Stimulated activated CD8-positive, alpha-beta memory T cell treated with anti-CD3 and anti-CD28 coated beads, Interleukin-7, amount 100 ng/mL, for 24 hours (primary cell): ENCODE measurements around the gene KLHL22.

ENCODE experiments used
- DNase-seq: peaks from one replicate; pipeline ENCODE4 v3.0.0-alpha.2; 2020; ENCODE audit warnings: low read depth

Gene KLHL22

DNA sequence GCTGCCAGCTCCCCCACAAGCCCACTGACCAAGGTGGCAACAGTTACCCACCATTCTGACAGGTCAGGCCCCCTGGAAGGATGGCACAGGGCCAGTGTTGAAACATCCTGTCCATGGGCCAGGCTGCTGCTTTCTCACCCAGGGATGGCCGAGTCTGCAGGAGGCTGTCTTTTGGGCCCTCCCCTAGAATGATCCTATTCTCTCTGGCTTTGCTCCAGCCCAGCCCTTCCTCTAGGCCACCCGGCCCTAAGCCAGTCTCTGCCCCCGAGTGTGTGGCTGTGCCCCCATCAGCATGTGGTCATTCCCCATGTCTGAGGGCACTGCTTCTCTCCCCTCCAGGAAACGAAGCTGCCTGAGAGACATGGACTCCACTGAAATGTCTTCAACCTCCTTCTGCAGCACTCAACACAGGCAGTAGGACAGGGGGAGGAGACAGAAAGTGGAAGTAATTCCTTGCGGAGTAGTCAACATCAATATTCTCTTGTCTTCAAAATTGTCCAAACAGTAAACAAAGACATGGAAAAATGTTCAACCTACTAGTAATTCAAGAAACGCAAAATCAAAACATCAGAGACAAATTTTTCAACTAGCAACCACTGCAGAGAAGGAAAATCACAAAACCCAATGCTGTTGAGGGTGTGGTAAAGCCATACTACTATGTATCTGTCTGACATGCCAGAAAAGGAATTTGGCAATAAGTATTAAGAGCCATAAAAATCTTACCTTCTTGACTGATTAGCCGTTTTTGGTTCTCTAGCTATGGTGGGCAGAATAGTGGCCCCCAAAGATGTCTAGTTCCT is 52.9 kb downstream of the KLHL22 start:
- DNase-seq, result no peak

DNA sequence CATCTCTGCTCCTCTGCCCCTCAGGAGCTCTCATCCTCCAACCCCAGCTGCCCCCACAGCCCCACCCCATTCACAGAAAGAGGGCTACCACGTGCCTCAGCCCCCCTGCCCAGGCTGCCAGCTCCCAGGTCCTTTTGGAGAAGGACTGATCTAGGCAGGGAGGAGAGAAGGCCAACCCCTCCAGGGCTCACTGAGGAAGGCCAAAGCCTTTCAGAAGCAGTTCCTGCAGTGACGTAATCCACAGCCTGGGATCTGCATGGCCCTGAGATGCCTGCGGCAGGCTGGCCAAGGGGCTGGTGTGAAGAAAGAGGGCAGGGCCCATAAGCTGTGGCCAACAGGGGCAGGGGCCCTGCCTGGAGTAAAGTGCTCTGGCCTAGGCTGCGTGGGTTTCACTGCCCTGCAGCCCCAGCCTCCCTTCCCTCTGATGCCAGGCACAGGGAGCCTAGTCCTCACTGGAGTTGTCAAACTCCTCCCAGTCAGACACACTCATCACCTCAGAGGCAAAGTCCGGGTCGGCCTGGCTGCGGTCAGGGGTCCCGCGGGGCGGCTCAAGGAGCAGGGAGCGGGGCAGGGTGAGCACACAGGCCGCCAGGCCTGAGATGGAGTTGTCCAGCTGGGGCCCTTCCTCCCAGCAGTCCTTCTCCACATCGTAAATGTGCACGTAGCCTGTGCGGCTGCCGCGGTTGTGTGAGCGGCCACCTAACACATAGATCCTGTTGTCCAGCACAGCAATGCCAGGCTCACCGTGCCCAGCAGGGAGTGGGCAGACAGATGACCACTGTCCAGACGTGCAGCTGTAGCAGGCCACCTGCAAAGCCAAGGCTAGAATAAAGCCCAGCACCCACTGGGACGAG is 53.7 kb downstream of the KLHL22 start:
- DNase-seq, result no peak

DNA sequence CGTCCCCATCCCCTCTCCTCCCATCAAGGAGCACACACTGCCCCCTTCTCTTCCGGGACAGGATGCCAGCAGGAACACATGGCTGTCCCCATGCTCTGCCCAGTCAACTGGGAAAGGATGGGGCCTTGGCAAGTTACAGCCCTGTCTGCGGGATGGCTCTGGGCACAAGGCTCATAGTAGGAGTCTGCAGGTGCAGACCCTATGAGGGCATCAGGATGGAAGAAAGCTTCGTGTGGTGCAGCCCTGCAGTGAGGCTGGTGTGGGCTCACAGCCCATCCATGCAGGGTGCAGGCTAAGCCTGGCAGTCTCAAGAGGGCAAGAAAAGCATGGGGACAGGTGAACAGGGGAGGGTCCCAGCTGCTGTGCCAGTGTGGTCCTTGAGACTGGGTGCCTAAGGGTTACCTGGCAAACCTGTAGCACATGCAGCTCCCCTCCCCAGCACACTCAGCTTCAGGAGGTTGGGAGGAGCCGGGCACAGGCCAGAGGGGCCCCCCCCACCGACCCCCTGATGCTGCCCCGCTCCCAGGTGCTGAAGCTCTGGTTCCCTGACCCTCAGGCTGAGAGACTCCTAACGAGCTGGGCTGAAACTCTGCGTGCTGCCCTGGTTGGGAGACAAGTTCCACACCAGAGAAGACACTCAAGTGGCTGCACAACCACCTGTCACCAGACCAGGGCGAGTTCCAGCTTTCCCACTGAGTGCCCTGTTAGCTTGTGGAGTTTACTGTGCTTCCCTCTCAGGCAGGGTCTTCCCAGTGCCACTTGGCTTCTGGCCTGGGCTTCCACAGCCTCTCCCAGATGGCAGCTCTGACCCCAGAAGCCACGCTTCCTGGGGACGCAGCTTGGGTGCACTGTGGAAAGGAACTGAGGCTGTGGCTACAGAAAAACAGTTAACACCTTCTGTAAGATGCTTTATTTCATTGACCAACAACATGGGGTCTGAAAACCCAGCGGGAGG is 54.7 kb downstream of the KLHL22 start:
- no peak for DNase-seq

DNA sequence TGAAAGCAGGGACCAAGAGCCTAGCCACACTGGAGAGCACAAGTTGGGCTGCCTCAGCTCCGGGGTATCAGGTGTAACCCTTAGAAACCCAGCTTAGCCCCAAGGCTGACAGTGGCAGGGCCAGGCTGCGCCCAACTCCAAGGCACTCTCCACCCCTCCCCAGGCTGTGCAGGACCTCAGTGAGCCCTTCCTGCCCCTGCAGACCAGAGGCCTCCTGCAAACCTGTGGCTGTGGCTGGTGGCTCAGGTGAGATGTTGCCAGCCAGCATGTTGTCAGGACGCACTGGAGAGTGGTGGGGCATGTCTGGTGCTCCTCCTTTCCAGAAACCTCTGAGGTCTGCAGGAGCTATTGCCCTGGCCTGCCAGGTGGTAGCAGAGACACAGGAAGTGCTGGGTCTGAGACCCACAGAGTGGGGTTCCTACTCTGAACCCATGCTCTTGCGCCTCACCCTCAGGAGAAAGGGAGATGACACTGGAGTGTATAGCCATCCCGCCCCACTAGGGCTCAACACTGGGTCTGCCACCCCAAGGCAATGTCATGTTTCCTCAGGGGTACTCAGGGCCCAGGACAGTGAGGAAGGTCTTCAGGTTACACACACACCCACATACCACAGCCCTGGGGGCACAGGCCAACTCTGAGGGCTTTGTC is 55.5 kb downstream of the KLHL22 start:
- no peak for DNase-seq

DNA sequence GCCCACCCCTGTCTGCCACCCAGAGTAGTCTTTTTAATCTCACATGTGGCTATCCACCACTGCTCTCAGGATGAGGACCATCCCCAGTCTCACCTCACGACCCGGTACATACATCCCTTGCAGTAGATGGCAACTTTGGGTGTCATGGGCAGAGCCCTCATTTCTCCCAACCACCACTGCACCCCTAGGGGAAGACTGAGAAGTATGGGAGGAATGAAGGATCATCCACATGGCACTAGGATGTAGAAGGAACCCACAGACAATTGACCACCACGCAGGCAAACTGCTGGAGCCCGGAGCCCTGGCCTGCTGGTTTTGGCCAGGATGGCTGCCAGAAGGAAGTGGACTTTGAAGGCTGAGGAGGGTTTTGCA is 56.1 kb downstream of the KLHL22 start:
- no peak for DNase-seq

DNA sequence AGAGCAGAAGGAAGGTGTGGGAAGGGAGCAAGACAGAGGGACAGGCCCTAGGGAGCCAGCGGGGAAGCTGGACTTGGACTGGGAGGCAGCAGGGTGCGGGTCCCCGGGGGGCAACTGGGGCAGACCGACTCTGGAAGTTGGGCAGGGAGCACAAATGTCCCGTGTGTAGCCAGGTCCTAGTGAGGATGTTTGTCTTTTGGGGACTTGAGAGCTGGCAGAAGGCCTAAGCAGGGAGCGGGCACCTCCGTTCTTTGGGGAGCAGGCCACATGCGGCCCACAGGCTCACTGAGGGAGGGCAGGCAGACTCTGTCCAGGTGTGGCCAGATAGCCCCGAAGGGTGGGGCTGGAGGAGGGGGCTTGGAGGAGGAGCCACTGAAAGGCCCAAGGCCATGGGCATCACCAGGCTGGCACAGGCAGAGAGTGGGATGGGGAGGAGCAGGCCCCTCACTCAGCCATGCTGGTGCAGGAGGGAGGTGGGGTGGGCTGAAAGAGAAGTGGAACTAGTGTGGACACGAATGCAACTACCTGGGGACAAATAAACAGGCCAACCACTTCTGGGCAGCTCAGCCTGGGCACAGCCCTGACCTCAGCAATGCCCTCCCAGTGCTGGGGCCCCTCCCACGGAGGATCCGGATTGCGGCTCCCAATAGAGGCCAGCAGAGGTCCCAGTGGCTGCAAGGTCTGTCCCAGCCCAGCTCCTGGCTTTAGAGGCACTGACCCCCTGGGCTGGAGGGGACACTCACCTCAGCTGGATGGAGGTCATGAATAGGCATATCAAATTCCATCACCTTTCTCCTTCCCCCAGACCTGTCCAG is 56.7 kb downstream of the KLHL22 start:
- no peak for DNase-seq

DNA sequence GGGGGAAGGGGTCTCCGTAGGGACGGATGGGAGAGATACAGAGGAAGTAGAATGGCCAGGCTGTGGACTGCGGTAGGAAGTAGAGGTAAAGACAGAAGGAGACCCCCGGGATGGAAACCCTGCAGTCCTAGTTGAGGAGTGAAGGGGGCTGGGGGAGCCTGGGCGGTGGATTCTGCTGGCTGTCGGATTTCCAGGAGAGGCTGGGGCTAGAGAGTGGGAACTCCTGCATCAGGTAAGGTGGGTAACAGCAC is 57.2 kb downstream of the KLHL22 start:
- DNase-seq, result no peak

DNA sequence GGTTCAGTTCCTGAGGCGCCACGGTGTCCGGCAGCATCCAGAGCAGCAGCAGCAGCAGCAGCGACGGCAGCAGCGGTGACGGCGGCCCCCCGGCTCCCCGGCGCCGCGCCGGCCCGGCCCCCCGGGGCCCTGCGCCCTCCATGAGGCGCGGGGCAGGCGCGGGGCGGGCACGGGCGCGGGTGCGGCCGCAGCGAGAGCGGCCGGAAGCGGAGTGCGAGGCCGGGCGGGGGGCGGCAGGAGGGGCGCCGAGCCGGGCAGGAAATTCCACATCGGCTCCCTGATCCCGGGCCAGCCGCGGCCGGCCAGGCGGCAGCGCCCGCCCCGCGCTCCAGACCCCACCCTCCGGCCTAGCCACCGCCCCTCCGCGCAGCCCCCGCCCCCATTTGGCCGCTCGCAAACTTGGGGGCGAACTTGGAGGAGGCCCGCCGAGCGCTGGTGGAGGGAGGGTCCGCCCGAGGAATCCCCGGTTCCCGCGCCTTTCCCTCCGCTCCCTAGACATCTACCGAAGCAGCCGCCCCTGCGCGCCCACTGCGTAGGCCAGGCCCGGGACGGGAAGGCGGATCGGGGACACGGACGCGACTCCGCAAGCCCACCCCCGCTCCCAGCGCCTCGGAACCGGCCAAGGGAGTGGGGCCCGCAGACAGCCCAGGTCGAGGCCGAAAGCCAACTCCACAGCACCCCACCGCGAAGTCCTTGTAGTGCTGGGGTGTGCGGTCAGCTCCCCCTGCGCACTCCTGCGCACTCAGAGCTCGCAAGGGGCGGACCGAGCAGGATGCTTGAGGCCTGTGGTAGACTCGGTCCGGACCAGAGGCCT is 57.8 kb downstream of the KLHL22 start, which contains the start of gene SCARF2:
SCARF2 (minus strand) TSS at position 213 of the 814 bp plus-strand sequence; CDS start at position 142, 71 bp downstream.
- no peak for DNase-seq

DNA sequence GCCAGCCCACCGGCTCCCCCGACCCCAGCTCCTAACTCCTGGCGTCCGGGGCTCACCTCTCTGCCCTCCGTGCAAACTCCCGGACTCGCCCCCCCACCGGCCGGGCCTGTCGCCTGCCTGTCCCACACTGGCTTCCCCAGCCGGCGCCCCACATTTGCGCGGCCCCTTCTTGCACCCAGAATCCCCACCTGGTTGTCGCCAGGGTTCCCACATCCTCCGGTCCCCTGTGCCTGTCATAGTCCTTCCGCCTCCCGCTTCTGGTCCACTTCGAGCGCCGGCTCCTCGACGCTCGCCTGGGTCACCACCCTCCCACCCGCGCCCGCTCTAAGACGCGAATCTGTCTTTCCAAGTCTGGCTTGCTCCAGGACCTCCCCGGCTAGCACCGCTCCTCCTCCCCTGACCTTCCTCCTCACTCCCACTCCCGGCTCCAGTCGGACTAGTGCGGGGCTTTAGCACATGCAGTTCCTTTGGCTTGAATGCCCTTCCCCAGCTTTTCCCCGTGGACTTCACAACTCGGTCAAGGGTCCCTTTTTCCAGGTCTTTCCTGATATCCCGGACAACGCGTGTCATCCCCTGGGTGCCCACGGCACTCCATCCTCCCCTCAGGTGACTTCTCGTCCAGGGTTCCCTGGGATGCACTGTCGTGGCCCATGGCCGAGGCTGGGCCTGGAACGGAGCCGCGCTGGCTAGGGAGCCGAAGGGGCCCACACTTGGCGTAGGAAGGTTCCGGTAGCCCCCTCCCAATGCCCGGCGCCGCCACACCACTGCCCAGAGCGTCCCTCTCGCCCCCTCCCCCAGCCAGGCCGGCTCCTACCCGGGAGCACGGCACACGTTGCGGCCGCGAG is 58.6 kb downstream of the KLHL22 start:
- DNase-seq, result no peak

DNA sequence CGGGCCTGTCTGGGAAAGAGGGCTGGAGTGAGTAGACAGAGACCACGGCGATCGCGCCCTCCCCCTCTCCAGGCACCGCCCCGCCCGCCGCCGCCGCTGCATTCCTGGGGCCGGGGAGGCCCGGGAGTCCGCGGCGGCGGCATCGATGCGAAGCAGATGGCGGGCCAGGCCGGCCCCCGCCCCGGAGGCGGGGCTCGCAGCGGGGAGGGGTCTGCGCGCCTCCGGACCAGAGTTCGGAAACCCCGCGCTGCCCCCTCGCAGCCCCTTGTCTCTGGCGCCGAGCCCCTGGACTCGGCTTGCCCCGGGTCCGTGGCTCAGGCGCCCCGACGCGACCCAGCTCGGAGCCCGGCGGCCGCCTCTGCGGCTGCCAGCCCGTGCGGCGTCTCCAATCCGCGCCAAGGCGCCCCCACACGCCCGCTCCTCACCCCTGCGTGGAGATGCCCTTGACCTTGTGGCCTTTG is 59.3 kb downstream of the KLHL22 start:
- no peak for DNase-seq

DNA sequence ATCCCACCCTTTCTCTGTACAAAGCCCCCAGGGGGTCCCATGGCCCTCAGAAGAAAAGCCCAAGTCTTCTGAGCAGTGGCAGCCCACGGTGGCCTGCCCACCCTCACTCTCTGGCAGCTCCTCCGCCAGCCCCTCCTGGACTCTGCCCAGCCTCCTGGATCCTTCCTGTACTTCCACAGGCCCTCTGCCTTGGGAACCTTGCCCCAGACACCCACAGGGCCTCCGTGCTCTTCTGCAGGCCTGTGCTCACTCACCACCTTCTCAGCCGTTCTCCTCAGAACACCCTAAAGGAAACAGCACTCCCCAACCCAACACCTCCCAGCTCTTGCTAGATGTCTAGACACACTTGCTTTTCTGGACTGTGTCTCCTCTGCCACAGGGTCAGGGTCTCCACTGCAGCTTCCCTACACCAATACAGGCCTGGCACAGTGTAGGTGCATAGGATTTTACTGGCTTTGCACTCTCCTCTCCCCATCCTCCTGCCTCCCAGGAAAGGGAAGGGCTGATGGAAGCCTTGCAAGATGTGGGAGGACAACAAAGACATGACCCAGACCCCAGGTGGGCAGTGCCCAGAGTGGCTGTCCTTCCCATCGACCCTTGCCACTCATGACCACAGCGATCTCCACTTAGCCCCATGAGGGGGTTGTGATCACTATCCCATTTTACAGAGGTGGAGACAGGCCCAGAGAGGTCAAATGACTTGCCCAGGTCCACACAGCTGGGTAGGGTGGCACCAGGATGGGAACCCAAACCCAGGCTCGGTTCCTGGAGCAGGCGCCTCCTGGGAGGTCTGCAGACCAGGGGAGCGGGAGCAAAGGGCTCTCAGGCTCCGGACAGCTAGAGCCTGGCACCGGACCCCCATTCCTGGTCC is 59.9 kb downstream of the KLHL22 start:
- DNase-seq, result no peak

DNA sequence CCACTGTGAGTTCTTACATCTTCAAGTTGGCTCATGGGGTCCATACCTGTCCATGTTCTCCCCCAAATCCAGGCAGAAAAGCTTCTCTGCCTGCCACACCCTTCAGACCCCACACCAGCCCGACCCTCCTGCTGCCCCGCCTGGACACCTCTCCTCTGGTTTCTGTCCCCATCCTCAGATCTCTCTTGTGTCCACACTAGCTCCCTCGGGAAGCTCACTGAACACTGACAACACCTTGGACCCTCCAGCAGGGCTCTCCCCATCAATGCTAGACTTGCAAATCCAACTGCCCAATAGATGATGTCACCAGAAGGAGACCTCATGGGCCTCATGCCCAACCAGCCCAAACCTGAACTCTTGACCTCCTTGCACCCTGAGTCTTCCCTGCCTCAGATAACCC is 60.8 kb downstream of the KLHL22 start:
- no peak for DNase-seq

DNA sequence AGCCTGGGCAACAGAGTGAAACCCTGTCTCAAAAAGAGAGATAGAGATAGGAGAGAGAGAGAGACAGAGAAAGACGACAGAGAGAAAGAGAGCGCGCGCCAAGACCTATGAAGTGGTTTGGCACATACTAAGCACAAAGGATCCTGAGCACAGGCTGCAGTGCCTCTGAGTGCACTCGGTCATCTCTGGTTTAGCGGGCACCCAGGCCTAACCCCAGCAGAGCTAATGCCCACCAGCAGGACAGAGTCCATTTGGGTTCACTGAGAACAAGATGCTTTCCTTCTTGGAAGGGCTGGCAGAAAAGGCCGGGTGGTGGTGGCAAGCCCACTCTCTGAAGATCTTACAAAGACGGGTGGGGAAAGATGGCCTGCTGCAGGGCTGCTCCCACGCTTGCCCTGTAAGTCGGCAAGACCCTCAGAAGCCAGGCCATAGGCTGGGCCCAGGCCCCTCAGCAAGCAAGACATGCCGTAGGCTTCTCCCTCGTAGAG is 61.3 kb downstream of the KLHL22 start:
- no peak for DNase-seq

DNA sequence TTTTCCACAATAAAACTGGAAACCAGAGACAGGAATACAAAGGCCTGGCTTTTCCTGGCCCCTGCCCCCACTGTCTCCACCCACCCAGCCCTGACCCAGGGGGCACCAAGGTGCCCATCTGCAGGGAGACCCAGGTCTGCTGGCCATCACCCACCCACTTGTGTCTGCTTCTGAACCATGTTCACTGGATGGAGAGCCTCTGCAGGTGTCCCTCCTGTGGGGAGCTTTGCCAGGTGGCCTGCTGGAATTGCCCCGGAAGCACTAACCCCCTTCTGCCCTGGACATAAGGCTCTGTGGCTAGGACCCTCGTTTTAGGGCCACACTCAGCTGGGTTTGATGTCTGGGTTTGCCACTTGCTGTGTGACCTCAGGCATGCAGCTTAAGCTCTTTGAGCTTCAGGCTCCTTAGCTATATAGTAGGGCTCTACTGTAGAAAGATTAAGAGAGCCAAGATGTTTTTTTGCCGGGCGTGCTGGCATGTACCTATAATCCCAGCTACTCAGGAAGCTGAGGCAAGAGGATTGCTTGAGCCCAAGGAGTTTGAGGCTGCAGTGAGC is 61.8 kb downstream of the KLHL22 start:
- DNase-seq, result no peak

DNA sequence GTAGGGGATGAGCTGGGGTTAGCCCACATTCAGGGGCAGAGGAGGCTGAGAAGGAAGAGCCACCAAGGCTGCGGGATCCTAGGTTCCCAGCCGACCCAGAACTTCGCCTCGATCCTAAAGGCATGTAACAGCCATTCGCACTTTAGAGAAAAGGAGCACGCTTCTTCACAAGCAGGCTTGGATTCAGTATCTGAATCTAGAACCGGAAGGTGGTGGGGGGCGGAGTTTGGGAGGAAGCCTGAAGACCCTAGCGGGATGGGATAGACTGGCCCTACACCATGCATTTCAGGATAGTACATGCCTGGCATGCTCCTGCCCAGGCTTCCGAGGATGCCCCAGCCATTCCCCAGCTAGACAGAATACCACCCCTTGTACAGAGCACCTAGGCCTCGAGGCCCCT is 62.4 kb downstream of the KLHL22 start:
- DNase-seq, result no peak

DNA sequence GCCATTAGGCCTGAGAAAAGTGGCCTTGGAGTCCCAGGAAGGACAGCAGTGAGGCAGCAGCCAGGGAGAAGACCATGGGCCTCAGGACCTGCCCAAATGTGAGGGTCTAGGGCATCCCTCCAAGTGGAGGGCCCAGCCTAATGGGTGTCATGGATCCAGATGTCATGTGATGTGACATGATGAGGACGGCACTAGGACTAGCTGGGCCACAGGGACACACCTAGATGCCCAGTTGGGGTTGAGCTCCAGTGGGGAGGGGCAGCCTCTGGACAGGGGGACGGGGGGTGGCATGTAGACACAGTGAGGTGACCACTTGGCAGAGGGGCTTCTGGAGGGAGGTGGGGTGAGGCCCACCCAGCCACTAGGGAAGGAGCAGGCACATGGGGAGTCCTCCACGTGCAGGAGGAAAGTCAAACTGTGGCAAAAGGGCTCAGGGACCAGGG is 63.3 kb downstream of the KLHL22 start:
- no peak for DNase-seq

DNA sequence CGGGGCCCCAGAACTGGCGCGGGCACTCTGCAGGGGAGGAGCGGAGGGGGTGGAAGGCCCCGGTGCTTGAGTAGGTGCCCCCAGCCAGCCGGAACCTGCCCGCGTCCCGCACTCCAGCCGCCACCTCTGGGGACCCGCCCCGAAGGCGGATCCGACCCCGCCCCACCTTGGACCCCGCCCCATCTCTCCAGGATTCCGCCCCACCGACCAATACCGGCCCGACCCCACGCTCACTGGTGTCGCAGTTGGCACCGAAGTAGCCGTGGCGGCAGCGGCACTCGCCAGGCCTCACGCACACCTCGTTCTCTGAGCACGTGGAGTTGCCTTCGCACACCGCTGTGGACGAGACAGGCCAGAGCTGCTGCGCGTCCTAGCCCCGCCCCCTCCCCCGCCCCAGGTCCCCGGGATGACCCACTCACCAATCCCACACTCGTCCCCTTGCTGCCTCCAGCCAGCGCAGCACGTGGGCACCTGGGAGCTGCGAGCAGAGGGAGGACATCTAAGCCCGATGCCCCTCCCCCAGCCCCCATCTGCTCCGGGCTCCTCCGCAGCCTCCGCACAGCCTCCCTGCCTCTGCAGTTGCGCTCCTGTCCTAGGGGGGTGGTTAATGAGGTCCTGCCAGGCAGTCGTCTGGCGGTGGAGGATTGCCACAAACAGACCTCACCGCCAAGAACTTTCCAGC is 63.9 kb downstream of the KLHL22 start:
- no peak for DNase-seq
